ENCODE results near the gene BEST1. TPM values are rescaled to one million over a fixed set of nuclear protein-coding genes. Genes with fewer than 3 reads are reported as not detected.

The BEST1 gene
- total RNA-seq, 4 donors from 2014 or later = 0.67 to 3.3 (median 1.9) TPM

DNA sequence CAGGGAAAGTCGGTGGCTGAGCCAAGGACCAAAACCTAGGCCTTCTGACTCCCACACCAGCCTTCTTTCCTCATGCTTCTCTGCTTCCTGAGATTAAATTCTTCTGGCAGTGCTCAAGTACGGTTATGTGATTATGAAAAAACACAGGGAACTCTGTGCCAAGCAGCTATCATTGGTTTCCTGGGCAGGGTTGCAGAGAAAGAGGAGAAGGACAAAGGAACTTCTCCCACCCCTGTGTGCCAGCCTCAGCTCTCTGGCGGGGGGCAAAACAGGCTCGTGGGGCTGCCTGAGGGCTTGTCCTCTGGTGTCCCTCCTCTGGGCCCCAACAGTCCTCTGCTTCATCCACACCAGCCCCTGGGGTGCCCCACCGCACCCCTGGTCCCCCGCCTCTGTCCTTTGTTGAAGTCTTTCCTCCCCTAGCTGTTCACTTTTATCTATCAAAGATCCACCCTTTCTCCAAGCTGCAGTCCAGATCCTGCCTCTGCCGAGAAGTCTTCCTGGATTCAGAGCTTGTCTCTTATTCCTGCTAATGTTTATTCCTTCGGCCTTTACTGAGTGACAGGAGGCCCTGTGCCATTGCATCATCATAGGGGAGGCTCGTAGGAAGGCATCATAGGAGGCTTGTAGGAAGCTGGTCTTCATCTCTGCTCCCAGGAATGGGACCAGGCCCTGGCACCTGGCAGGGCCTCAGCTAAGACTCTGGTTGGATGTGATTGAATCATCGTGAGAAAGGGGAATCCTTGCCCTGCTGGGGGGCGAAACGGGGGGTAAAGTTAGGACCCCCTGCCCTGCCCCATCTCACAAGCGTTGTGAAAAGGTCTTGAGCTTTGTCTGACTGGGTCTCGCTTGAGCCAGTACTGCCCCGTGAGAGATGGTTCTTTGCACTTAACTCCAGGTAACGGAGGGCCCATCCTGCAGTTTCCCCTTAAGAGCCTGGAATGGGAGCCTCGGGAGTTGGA lies 28.8 kb downstream of the BEST1 start:
- Histone ChIP-seq H3K27me3 (no peaks in the 10 kb centered on the region), H3K4me1 (peaks cover 55 to 60% of the 10 kb centered on the region in 2 donors), H3K9me3 (no peaks in the 10 kb centered on the region), H3K36me3 (no peaks in the 10 kb centered on the region), H3K27ac (peak overlapping the region; percentile 57 to 71 (median 67)), H3K4me3 (replicated peaks in 1 of 3) (no peak overlapping the region)
- intact Hi-C loops (cut with DNase I) = no loop called here
- TF ChIP-seq, protein P1, sequence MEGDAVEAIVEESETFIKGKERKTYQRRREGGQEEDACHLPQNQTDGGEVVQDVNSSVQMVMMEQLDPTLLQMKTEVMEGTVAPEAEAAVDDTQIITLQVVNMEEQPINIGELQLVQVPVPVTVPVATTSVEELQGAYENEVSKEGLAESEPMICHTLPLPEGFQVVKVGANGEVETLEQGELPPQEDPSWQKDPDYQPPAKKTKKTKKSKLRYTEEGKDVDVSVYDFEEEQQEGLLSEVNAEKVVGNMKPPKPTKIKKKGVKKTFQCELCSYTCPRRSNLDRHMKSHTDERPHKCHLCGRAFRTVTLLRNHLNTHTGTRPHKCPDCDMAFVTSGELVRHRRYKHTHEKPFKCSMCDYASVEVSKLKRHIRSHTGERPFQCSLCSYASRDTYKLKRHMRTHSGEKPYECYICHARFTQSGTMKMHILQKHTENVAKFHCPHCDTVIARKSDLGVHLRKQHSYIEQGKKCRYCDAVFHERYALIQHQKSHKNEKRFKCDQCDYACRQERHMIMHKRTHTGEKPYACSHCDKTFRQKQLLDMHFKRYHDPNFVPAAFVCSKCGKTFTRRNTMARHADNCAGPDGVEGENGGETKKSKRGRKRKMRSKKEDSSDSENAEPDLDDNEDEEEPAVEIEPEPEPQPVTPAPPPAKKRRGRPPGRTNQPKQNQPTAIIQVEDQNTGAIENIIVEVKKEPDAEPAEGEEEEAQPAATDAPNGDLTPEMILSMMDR (IDR thresholded peaks at IDR 0.05) = no peak
- no peak for TF ChIP-seq POLR2A (IDR thresholded peaks at IDR 0.05)
- WGBS, 2 donors = 74% methylated on average over 17 of the region's 17 CpGs
- DNase-seq = peak; percentile 36 to 39

DNA sequence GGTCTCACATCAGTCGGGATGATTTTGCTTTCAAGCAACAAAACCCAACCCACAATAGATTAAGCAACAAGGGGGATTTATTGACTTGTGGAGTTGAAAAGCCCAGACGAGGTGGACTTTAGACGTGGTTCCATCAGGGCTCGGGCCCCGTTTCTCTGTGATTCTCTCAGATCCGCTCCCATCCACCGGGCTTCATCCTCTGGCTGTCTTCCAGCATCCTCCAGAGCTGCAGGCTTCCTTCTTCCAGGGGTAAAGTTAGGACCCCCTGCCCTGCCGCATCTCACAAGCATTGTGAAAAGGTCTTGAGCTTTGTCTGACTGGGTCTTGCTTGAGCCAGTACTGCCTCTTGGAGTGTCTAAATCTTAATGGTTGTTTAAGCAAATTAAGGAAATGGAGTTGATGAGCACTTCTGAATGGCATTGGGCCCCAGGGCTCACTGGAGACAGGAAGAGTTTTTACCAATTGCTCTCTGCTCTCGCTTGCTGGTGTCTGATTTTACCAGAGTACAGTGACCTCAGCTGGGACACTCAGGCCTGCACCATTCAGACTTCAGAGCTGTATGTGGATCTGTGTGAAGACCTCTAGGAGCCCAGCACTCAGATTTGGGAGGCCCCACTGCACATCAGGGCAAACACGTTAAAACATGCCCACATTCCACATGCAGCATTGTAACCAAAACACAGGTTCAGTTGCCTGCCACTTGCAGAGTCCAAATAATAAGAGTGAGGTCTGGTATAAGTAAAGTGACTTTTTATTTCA lies 30.8 kb downstream of the BEST1 start:
- 86 to 89% methylated on average over 10 of the region's 10 CpGs for WGBS, 2 donors
- TF ChIP-seq, protein P1 (IDR thresholded peaks at IDR 0.05) = no peak
- no peak for TF ChIP-seq POLR2A (IDR thresholded peaks at IDR 0.05)
- Histone ChIP-seq H3K4me3 (replicated peaks in 1 of 3) (no peak overlapping the region), H3K9me3 (no peaks in the 10 kb centered on the region), H3K36me3 (no peaks in the 10 kb centered on the region), H3K4me1 (peaks cover 37 to 40% of the 10 kb centered on the region in 2 donors), H3K27ac (peak overlapping the region in 1 of 3 donors; percentile 19), H3K27me3 (no peaks in the 10 kb centered on the region)
- intact Hi-C loops (cut with DNase I) = no loop called here
- no peak for DNase-seq

DNA sequence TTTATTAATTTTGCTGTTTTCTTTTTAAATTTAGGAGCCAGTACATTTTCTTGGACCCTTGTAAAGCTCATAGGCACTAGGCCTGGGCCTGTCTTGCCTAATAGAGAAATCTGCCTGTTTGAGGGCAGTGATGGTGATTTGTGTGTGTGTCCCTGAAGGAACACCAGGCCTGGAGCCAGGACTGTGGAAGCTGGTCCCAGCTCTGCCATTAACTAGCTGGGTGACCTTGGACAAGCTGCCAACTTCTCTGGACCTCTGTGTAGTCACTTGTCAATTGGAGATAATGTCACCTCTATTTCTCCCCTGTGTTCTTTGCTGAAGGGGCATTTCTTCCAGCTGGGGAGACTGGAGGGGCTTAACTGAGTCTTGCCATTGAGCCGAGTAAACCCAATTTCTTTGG lies 33.3 kb downstream of the BEST1 start:
- no peaks in the 10 kb centered on the region for H3K36me3 ChIP-seq
- H3K27me3 ChIP-seq = no peaks in the 10 kb centered on the region
- TF ChIP-seq, protein P1 (IDR thresholded peaks at IDR 0.05) = no peak
- TF ChIP-seq POLR2A (IDR thresholded peaks at IDR 0.05) = no peak
- H3K4me3 ChIP-seq (replicated peaks in 1 of 3) = no peak overlapping the region
- DNase-seq = no peak
- no peak overlapping the region for H3K27ac ChIP-seq
- 100% methylated on average over 1 of the region's 1 CpG for WGBS, 2 donors
- intact Hi-C loops (cut with DNase I) = no loop called here
- peaks cover 17 to 24% of the 10 kb centered on the region in 2 donors for H3K4me1 ChIP-seq
- no peaks in the 10 kb centered on the region for H3K9me3 ChIP-seq

DNA sequence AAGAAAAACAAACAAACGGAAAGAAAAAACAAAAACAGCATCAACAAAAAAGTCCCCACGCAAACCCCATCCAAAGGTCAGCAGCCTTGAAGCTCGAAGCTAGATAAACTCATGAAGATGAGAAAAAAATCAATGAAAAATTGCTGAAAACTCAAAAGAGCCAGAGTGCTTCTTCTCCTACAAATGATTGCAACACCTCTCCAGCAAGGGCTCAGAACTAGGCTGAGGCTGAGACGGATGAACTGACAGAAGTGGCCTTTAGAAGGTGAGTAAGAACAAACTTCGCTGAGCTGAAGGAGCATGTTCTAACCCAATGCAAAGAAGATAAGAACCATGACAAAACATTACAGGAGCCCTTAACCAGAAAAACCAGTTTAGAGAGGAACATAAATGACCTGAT lies 35.7 kb downstream of the BEST1 start:
- Histone ChIP-seq H3K4me3 (replicated peaks in 1 of 3) (no peak overlapping the region), H3K27me3 (no peaks in the 10 kb centered on the region), H3K4me1 (peaks cover 9 to 15% of the 10 kb centered on the region in 2 donors), H3K36me3 (no peaks in the 10 kb centered on the region), H3K27ac (peak overlapping the region in 2 of 3 donors; percentile 4 to 31), H3K9me3 (no peaks in the 10 kb centered on the region)
- TF ChIP-seq POLR2A (IDR thresholded peaks at IDR 0.05) = peak in 1 of 2 donors; percentile 24
- TF ChIP-seq, protein P1 (IDR thresholded peaks at IDR 0.05) = no peak
- DNase-seq = peak; percentile 73 to 77
- WGBS, 2 donors = 29 to 43% methylated on average over 5 of the region's 5 CpGs
- intact Hi-C loops (cut with DNase I) = no loop called here
